GM23248 (cell line): Measurements from ENCODE around the gene TRIM2. TPM values are rescaled to one million over a fixed set of nuclear protein-coding genes. Genes with fewer than 3 reads are reported as not detected.

Experiments used
- DNase-seq: peaks from one replicate; pipeline ENCODE4 v3.0.0-alpha.2; 2015
- H2AFZ ChIP-seq: fragments of 200-600 bp; sonication (generic); 2 replicates; pipeline ENCODE4 v1.6.1; 2016; ENCODE audit warnings: antibody characterized with exemption
- H3F3A ChIP-seq: fragments of 200-600 bp; sonication (generic); 2 replicates; pipeline ENCODE4 v1.6.1; 2016; ENCODE audit warnings: mild to moderate bottlenecking, antibody characterized with exemption, mixed run types; ENCODE audit not compliant: insufficient read depth
- H3K27ac ChIP-seq: fragments of 200-600 bp; sonication (generic); 2 replicates; pipeline ENCODE4 v1.5.1; 2016; ENCODE audit warnings: mild to moderate bottlenecking
- H3K27me3 ChIP-seq: fragments of 200-600 bp; sonication (generic); replicated peaks from 2 replicates; pipeline ENCODE4 v1.6.1; 2016; ENCODE audit warnings: mild to moderate bottlenecking; ENCODE audit not compliant: insufficient read depth
- H3K36me3 ChIP-seq: fragments of 200-600 bp; sonication (generic); 2 replicates; pipeline ENCODE4 v1.6.1; 2016; ENCODE audit warnings: low read depth, mild to moderate bottlenecking
- H3K4me1 ChIP-seq: fragments of 200-600 bp; sonication (generic); 2 replicates; pipeline ENCODE4 v1.6.1; 2016; ENCODE audit warnings: mild to moderate bottlenecking; ENCODE audit not compliant: insufficient read depth
- H3K4me2 ChIP-seq: fragments of 200-600 bp; sonication (generic); one replicate; pipeline ENCODE4 v1.6.1; 2016; ENCODE audit warnings: mild to moderate bottlenecking; ENCODE audit not compliant: unreplicated experiment
- H3K4me3 ChIP-seq: fragments of 200-600 bp; sonication (generic); 2 replicates; pipeline ENCODE4 v1.5.1; 2016; ENCODE audit warnings: mild to moderate bottlenecking
- H3K79me2 ChIP-seq: fragments of 200-600 bp; sonication (generic); 2 replicates; pipeline ENCODE4 v1.6.1; 2016; ENCODE audit warnings: mild to moderate bottlenecking; ENCODE audit not compliant: insufficient read depth
- H3K9ac ChIP-seq: fragments of 200-600 bp; sonication (generic); 2 replicates; pipeline ENCODE4 v1.6.1; 2016; ENCODE audit warnings: mild to moderate bottlenecking
- H3K9me2 ChIP-seq: fragments of 200-600 bp; sonication (generic); 2 replicates; pipeline ENCODE4 v1.6.1; 2016; ENCODE audit warnings: mixed run types, mild to moderate bottlenecking, moderate library complexity; ENCODE audit not compliant: insufficient read depth
- H3K9me3 ChIP-seq: fragments of 200-600 bp; sonication (generic); one replicate; pipeline ENCODE4 v1.6.1; 2017; ENCODE audit warnings: low read depth
- H4K20me1 ChIP-seq: fragments of 200-600 bp; sonication (generic); 2 replicates; pipeline ENCODE4 v1.6.0; 2016; ENCODE audit not compliant: insufficient read depth
- EZH2 ChIP-seq: fragments of 200-600 bp; sonication (generic); IDR thresholded peaks from 2 replicates; pipeline ENCODE4 v1.6.1; 2018; ENCODE audit warnings: antibody characterized with exemption, mild to moderate bottlenecking; ENCODE audit not compliant: insufficient read depth, poor library complexity, severe bottlenecking
- EZH2phosphoT487 ChIP-seq: fragments of 200-600 bp; sonication (generic); IDR thresholded peaks from 2 replicates; pipeline ENCODE4 v1.6.1; 2018; ENCODE audit warnings: antibody characterized with exemption, moderate library complexity, mild to moderate bottlenecking, low read depth; ENCODE audit not compliant: insufficient read depth
- WGBS, 2 experiments: methylation state at CpG; one replicate each; pipeline ENCODE4 v1.1.6; 2015 to 2017; ENCODE audit warnings: low lambda C conversion rate in 2 of 2, low coverage in 1 of 2; ENCODE audit errors: missing lambda C conversion rate in 2 of 2; 5-methylcytosine and 5-hydroxymethylcytosine counted together
- in situ Hi-C: fragments of 300-500 bp; cut with MboI; formaldehyde crosslinking; loops from 2 replicates; pipeline ENCODE4 v1.15.0; 2020
- polyA plus RNA-seq: library from polyadenylated mRNA; unstranded; fragments of >200 nt; fragmentation: Nextera tagmentation; extraction: Ambion mirVana; gene quantifications from 2 replicates; pipeline ENCODE4 v1.2.1, GENCODE V29; 2016
- total RNA-seq: library from RNA; depleted of rRNA; stranded (reverse); fragments of >200 nt; shearing (Covaris generic); gene quantifications from 2 replicates; pipeline ENCODE4 v1.2.3, GENCODE V29; 2014

The TRIM2 gene
- total and polyA plus RNA-seq, 2 experiments from 2014 or later, result 12.3 to 26.4 TPM

GRCh38 chr4:153207567-153207966, 3.3 kb downstream of the TRIM2 start:
- Histone ChIP-seq H3K4me1 (no peaks in the 10 kb centered on the region; the same call in 1 of the 2 replicates), H4K20me1 (no peaks in the 10 kb centered on the region), H3F3A (peaks cover 9% of the 10 kb centered on the region), H3K27me3 (no peaks in the 10 kb centered on the region), H3K4me3 (no peak overlapping the region), H3K9me2 (no peaks in the 10 kb centered on the region), H2AFZ (no peak overlapping the region), H3K4me2 (no peak overlapping the region), H3K27ac (no peak overlapping the region), H3K9ac (no peak overlapping the region), H3K79me2 (no peaks in the 10 kb centered on the region), H3K9me3 (no peaks in the 10 kb centered on the region), H3K36me3 (no peaks in the 10 kb centered on the region)
- TF ChIP-seq EZH2phosphoT487, result no peak
- TF ChIP-seq EZH2, result no peak
- WGBS, 2 experiments, result 54 to 60% methylated on average over 7 of the region's 7 CpGs
- DNase-seq, result peak; percentile 33
- in situ Hi-C loops, result no loop called here

GRCh38 chr4:153209410-153209809, 5.2 kb downstream of the TRIM2 start:
- no peak overlapping the region for H2AFZ ChIP-seq
- H3K9ac ChIP-seq, result no peak overlapping the region
- no peak for TF ChIP-seq EZH2
- no peak for TF ChIP-seq EZH2phosphoT487
- in situ Hi-C loops, result no loop called here
- no peaks in the 10 kb centered on the region for H3K9me2 ChIP-seq
- H3K36me3 ChIP-seq, result no peaks in the 10 kb centered on the region
- H3F3A ChIP-seq, result peaks cover 15% of the 10 kb centered on the region
- no peaks in the 10 kb centered on the region; the same call in 1 of the 2 replicates for H3K4me1 ChIP-seq
- DNase-seq, result no peak
- H3K9me3 ChIP-seq, result no peaks in the 10 kb centered on the region
- no peak overlapping the region for H3K4me2 ChIP-seq
- no peak overlapping the region for H3K27ac ChIP-seq
- no peaks in the 10 kb centered on the region for H3K79me2 ChIP-seq
- H4K20me1 ChIP-seq, result no peaks in the 10 kb centered on the region
- no peaks in the 10 kb centered on the region for H3K27me3 ChIP-seq
- WGBS, 2 experiments, result 56 to 61% methylated on average over 5 of the region's 5 CpGs
- no peak overlapping the region for H3K4me3 ChIP-seq

GRCh38 chr4:153210727-153211126, 6.5 kb downstream of the TRIM2 start:
- H2AFZ ChIP-seq, result no peak overlapping the region
- H3K27ac ChIP-seq, result no peak overlapping the region
- 94 to 100% methylated on average over 1 of the region's 1 CpG for WGBS, 2 experiments
- no peaks in the 10 kb centered on the region for H3K4me1 ChIP-seq
- no peaks in the 10 kb centered on the region for H3K79me2 ChIP-seq
- H3F3A ChIP-seq, result peaks cover 15% of the 10 kb centered on the region
- no peaks in the 10 kb centered on the region for H3K27me3 ChIP-seq
- TF ChIP-seq EZH2phosphoT487 (no peak), EZH2 (no peak)
- no peaks in the 10 kb centered on the region for H3K9me3 ChIP-seq
- H3K4me2 ChIP-seq, result no peak overlapping the region
- H4K20me1 ChIP-seq, result no peaks in the 10 kb centered on the region
- in situ Hi-C loops, result no loop called here
- H3K4me3 ChIP-seq, result no peak overlapping the region
- DNase-seq, result no peak
- no peaks in the 10 kb centered on the region for H3K36me3 ChIP-seq
- H3K9ac ChIP-seq, result no peak overlapping the region
- H3K9me2 ChIP-seq, result no peaks in the 10 kb centered on the region

DNA sequence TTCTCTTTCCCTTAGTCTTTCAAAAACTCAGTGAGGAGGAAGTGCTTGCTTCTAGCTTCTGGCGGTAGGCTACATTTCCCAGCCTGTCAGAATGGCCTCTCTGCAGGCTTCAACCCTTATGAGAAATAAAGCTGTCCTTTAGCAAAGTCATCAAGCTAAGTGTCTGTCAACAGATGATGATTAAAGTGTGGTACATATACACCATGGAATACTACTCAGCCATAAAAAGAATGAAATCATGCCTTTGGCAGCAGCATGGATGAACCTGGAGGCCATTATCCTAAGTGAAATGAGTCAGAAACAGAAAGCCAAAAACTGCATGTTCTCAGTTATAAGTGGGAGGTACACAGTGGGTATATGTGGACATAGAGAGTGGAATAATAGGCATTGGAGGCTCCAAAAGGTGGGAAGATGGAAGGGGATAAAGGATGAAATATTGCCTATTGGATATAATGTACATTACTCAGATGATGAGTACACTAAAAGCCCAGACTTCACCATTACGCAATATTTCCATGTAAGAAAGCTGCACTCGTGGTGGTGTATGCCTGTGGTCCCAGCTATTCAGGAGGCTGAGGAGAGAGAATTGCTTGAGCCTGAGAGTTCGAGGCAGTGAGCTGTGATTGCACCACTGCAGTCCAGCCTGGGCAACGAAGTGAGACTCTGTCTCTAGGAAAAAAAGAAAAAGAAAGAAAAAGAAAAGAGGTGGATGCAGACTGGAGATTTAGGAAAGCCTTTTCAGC, 7.9 kb downstream of the TRIM2 start:
- peak overlapping the region; percentile 17 for H3K27ac ChIP-seq
- H2AFZ ChIP-seq, result no peak overlapping the region
- H4K20me1 ChIP-seq, result no peaks in the 10 kb centered on the region
- in situ Hi-C loops, result no loop called here
- no peak overlapping the region for H3K4me2 ChIP-seq
- TF ChIP-seq EZH2 (no peak), EZH2phosphoT487 (no peak)
- no peaks in the 10 kb centered on the region for H3K9me3 ChIP-seq
- peaks cover 18% of the 10 kb centered on the region for H3F3A ChIP-seq
- 27 to 28% methylated on average over 5 of the region's 5 CpGs for WGBS, 2 experiments
- 0 out of 2 replicates have a peak, but pooled peaks cover 3% of the 10 kb centered on the region for H3K4me1 ChIP-seq
- peak; percentile 86 for DNase-seq
- H3K79me2 ChIP-seq, result no peaks in the 10 kb centered on the region
- no peak overlapping the region for H3K4me3 ChIP-seq
- no peaks in the 10 kb centered on the region for H3K36me3 ChIP-seq
- no peaks in the 10 kb centered on the region for H3K9me2 ChIP-seq
- H3K9ac ChIP-seq, result no peak overlapping the region
- H3K27me3 ChIP-seq, result no peaks in the 10 kb centered on the region
